HepG2 (cell line): Measurements from ENCODE around the gene NOTCH3. TPM values are rescaled to one million over a fixed set of nuclear protein-coding genes. Genes with fewer than 3 reads are reported as not detected.
A peak's percentile ranks its signal among the peaks of the same experiment; 100 is the strongest.

Source experiments
- ARHGAP35 ChIP-seq: sonication (generic); formaldehyde crosslinking; IDR thresholded peaks from 2 replicates; pipeline ENCODE4 v1.9.0; 2022; ENCODE audit warnings: mild to moderate bottlenecking, inconsistent platforms, moderate library complexity, missing genetic modification reagents, borderline replicate concordance
- BCLAF1 ChIP-seq: fragments of 450-650 bp; IDR thresholded peaks from 2 replicates; pipeline ENCODE4 v1.6.1; 2017; ENCODE audit warnings: mild to moderate bottlenecking
- CSRNP2 ChIP-seq: sonication (generic); formaldehyde crosslinking; conservative IDR thresholded peaks from 2 replicates; pipeline ENCODE4 v1.8.0; 2022; ENCODE audit warnings: low read depth, missing genetic modification reagents
- DPF2 ChIP-seq: sonication (generic); formaldehyde crosslinking; IDR thresholded peaks from 2 replicates; pipeline ENCODE4 v1.4.0; 2020; ENCODE audit warnings: mild to moderate bottlenecking, low read depth, missing genetic modification reagents, borderline replicate concordance
- LBX2 ChIP-seq: sonication (generic); formaldehyde crosslinking; IDR thresholded peaks from 2 replicates; pipeline ENCODE4 v1.5.0; 2020; ENCODE audit warnings: missing genetic modification reagents, mild to moderate bottlenecking, borderline replicate concordance
- MTERF4 ChIP-seq: sonication (generic); formaldehyde crosslinking; IDR thresholded peaks from 2 replicates; pipeline ENCODE4 v1.8.0; 2023; ENCODE audit warnings: mild to moderate bottlenecking, missing genetic modification reagents
- MXI1 ChIP-seq: IDR thresholded peaks from 3 replicates; pipeline ENCODE4 v1.6.1; 2012; ENCODE audit warnings: low read depth, low read length, inconsistent platforms, borderline replicate concordance
- NBN ChIP-seq: fragments of 450-650 bp; conservative IDR thresholded peaks from 2 replicates; pipeline ENCODE4 v1.6.1; 2017
- PCBP2 ChIP-seq: fragments of 200-400 bp; formaldehyde crosslinking; optimal IDR thresholded peaks from 2 replicates; pipeline ENCODE3; 2018; ENCODE audit warnings: low read length, low read depth; ENCODE audit not compliant: poor library complexity, severe bottlenecking
- PHF5A ChIP-seq: IDR thresholded peaks from one replicate; pipeline ENCODE4 v1.6.1; 2018; ENCODE audit warnings: low read depth, missing genetic modification reagents; ENCODE audit not compliant: unreplicated experiment
- PLRG1 ChIP-seq: fragments of 450-650 bp; conservative IDR thresholded peaks from 2 replicates; pipeline ENCODE4 v1.6.1; 2016
- RBAK ChIP-seq: sonication (generic); formaldehyde crosslinking; IDR thresholded peaks from 2 replicates; pipeline ENCODE4 v1.5.1; 2020; ENCODE audit warnings: mild to moderate bottlenecking, missing genetic modification reagents
- RBFOX2 ChIP-seq: fragments of 200-400 bp; formaldehyde crosslinking; IDR thresholded peaks from 2 replicates; pipeline ENCODE4 v1.6.1; 2017; ENCODE audit warnings: low read depth, mild to moderate bottlenecking, low read length
- ZBTB2 ChIP-seq: sonication (generic); formaldehyde crosslinking; IDR thresholded peaks from 2 replicates; pipeline ENCODE4 v1.8.0; 2022; ENCODE audit warnings: low read depth, missing genetic modification reagents
- ZNF136 ChIP-seq: sonication (generic); formaldehyde crosslinking; IDR thresholded peaks from 2 replicates; pipeline ENCODE4 v1.8.1; 2022; ENCODE audit warnings: low read depth, mild to moderate bottlenecking, moderate library complexity, missing genetic modification reagents
- ZNF251 ChIP-seq: sonication (generic); formaldehyde crosslinking; IDR thresholded peaks from 2 replicates; pipeline ENCODE4 v1.9.0; 2021; ENCODE audit warnings: mild to moderate bottlenecking, missing genetic modification reagents
- ZNF329 ChIP-seq: sonication (generic); formaldehyde crosslinking; IDR thresholded peaks from 2 replicates; pipeline ENCODE4 v1.9.0; 2021; ENCODE audit warnings: low read depth, mild to moderate bottlenecking, missing genetic modification reagents
- ZNF572 ChIP-seq: sonication (generic); formaldehyde crosslinking; IDR thresholded peaks from 2 replicates; pipeline ENCODE4 v1.5.1; 2020; ENCODE audit warnings: mild to moderate bottlenecking, missing genetic modification reagents
- ZNF607 ChIP-seq: sonication (generic); formaldehyde crosslinking; IDR thresholded peaks from 2 replicates; pipeline ENCODE4 v1.5.1; 2020; ENCODE audit warnings: missing genetic modification reagents, mild to moderate bottlenecking, borderline replicate concordance
- ZNF614 ChIP-seq: IDR thresholded peaks from 2 replicates; pipeline ENCODE4 v1.6.1; 2018; ENCODE audit warnings: missing biosample characterization, missing genetic modification reagents, inconsistent platforms, borderline replicate concordance
- ZNF83 ChIP-seq: sonication (generic); formaldehyde crosslinking; IDR thresholded peaks from 2 replicates; pipeline ENCODE4 v1.4.0; 2020; ENCODE audit warnings: missing genetic modification reagents, mild to moderate bottlenecking, borderline replicate concordance
- ZNF850 ChIP-seq: sonication (generic); formaldehyde crosslinking; conservative IDR thresholded peaks from 2 replicates; pipeline ENCODE4 v1.9.0; 2021; ENCODE audit warnings: mild to moderate bottlenecking, missing genetic modification reagents
- polyA plus RNA-seq, 8 experiments: library from polyadenylated mRNA; depleted of rRNA in 3 of 8; stranded (reverse) in 7 of 8; unstranded in 1 of 8; fragments of >200 nt; fragmentation: Illumina TruSeq in 4 of 8; extraction: Trizol in 4 of 8; gene quantifications; 2 replicates each; pipeline versions ENCODE4 v1.2.1 to v1.2.3, GENCODE V29; 2011 to 2016; ENCODE audit warnings: low read depth in 4 of 8, missing spikeins in 1 of 8, mixed read lengths in 1 of 8; ENCODE audit not compliant: insufficient read depth in 1 of 8
- total RNA-seq, 5 experiments: library from RNA; depleted of rRNA; stranded (reverse); fragments of >200 nt; fragmentation: Illumina TruSeq; extraction: Trizol; gene quantifications; 2 replicates each; pipeline ENCODE4 v1.2.3, GENCODE V29; 2016; ENCODE audit warnings: low read depth in 1 of 5

Gene NOTCH3
- total and polyA plus RNA-seq, 2 of the 13 experiments (the other 11 are each of a cell fraction or from before 2014, with no cell fraction given) = 0.09 to 0.28 TPM

GRCh38 chr19:15180451-15181390 lies 20.1 kb downstream of the NOTCH3 start (continued):
- no peak for TF ChIP-seq NBN
- TF ChIP-seq MXI1 = no peak
- no peak for TF ChIP-seq PHF5A (CRISPR knock-in tag)
- TF ChIP-seq ZNF607 = no peak
- TF ChIP-seq ZNF850 = no peak
- TF ChIP-seq ZNF614 = no peak
- no peak for TF ChIP-seq DPF2 (CRISPR knock-in tag)
- TF ChIP-seq ZNF83 = no peak
- no peak for TF ChIP-seq PLRG1
- peak; percentile 34; the same call in 1 of the 2 replicates for TF ChIP-seq RBFOX2
- no peak for TF ChIP-seq ZNF136
- TF ChIP-seq ZNF329 (CRISPR knock-in tag) = no peak
- TF ChIP-seq BCLAF1 = no peak
- peak; percentile 80; the same call in 1 of the 2 replicates for TF ChIP-seq MTERF4 (CRISPR knock-in tag)
- TF ChIP-seq RBAK (CRISPR knock-in tag) = 0 out of 2 replicates have a peak, but pooled peaks have one; percentile 19
- TF ChIP-seq ZBTB2 (CRISPR knock-in tag) = no peak
- no peak for TF ChIP-seq ZNF251
- TF ChIP-seq PCBP2 = no peak
- 0 out of 2 replicates have a peak, but pooled peaks have one; percentile 63 for TF ChIP-seq LBX2 (CRISPR knock-in tag)
- no peak for TF ChIP-seq CSRNP2 (CRISPR knock-in tag)
- no peak for TF ChIP-seq ZNF572 (CRISPR knock-in tag)
- no peak; the same call in 1 of the 2 replicates for TF ChIP-seq ARHGAP35
